AG04450 (cell line): ENCODE results near the gene CDR2. TPM values are rescaled to one million over a fixed set of nuclear protein-coding genes. Genes with fewer than 3 reads are reported as not detected.

ENCODE experiments used
- CTCF ChIA-PET: fragments of 300-600, 350-600 bp; formaldehyde crosslinking; extraction: SDS; loops from one replicate; lab custom pipeline; 2022; ENCODE audit warnings: antibody characterized with exemption, inconsistent platforms; lab: Charles Lee
- POLR2A ChIA-PET: fragments of 350-600 bp; formaldehyde crosslinking; extraction: SDS; loops from one replicate; lab custom pipeline; 2021; ENCODE audit warnings: antibody characterized with exemption, inconsistent platforms; lab: Yijun Ruan, JAX
- DNase-seq: peaks from one replicate; pipeline ENCODE4 v3.0.0-alpha.2; 2011; ENCODE audit warnings: low read depth, low spot score
- H3K27ac ChIP-seq: one replicate; pipeline ENCODE4 v1.5.1; 2012; ENCODE audit warnings: low read depth, low read length, control low read depth
- H3K27me3 ChIP-seq: one replicate; pipeline ENCODE4 v1.6.0; 2012; ENCODE audit warnings: low read length; ENCODE audit not compliant: control insufficient read depth, insufficient read depth
- H3K4me3 ChIP-seq: 2 replicates; pipeline ENCODE4 v1.5.1; 2011; ENCODE audit warnings: mild to moderate bottlenecking, low read depth, low read length, control low read depth
- H3K9me3 ChIP-seq: 2 replicates; pipeline ENCODE4 v1.5.1; 2012; ENCODE audit warnings: low read length; ENCODE audit not compliant: control insufficient read depth, insufficient read depth
- polyA plus RNA-seq: library from polyadenylated mRNA; depleted of rRNA; stranded (reverse); fragments of >200 nt; gene quantifications from 2 replicates; pipeline ENCODE4 v1.2.3, GENCODE V29; 2011
- TF ChIP-seq, protein P1 (sequence below): IDR thresholded peaks from 2 replicates; pipeline ENCODE4 v1.5.1; 2011; ENCODE audit warnings: low read depth, low read length, control low read depth, inconsistent platforms

The CDR2 gene
- polyA plus RNA-seq, 1 experiment: 138 TPM

DNA sequence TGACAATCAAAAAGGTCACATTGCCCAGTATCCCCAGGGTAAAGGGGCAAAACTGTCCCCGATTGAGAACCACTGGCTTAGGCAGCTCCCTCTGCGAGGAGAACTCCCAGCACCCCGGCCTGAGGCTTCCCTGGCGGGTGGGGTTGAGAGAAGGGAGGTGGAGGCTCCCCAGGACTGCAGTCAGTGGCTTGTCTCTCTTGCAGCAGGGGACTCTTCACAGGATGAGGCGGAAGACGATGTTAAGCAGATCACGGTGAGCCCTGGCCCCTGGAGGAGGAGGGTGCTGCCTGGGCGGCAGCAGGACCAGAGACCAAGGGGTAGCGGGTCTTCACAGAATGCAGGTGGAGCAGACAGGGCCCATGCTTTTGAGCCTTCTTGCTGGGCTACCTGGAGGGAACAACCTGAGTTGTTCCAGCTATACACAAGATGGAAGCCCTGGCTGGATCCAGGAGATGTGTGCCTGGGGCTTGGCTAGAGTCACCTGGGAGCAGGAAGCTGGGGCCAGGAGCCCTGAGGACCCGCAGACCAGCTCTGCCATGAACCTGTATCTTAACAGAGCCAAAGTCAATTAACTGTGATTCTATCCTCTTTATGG, 60.4 kb downstream of the CDR2 start:
- Histone ChIP-seq H3K4me3 (no peak overlapping the region), H3K27ac (no peak overlapping the region), H3K27me3 (no peaks in the 10 kb centered on the region), H3K9me3 (no peaks in the 10 kb centered on the region; the same call in 1 of the 2 replicates)
- DNase-seq: no peak
- ChIA-PET CTCF (no interaction called here), POLR2A (no interaction called here)
- TF ChIP-seq, protein P1, sequence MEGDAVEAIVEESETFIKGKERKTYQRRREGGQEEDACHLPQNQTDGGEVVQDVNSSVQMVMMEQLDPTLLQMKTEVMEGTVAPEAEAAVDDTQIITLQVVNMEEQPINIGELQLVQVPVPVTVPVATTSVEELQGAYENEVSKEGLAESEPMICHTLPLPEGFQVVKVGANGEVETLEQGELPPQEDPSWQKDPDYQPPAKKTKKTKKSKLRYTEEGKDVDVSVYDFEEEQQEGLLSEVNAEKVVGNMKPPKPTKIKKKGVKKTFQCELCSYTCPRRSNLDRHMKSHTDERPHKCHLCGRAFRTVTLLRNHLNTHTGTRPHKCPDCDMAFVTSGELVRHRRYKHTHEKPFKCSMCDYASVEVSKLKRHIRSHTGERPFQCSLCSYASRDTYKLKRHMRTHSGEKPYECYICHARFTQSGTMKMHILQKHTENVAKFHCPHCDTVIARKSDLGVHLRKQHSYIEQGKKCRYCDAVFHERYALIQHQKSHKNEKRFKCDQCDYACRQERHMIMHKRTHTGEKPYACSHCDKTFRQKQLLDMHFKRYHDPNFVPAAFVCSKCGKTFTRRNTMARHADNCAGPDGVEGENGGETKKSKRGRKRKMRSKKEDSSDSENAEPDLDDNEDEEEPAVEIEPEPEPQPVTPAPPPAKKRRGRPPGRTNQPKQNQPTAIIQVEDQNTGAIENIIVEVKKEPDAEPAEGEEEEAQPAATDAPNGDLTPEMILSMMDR: no peak

DNA sequence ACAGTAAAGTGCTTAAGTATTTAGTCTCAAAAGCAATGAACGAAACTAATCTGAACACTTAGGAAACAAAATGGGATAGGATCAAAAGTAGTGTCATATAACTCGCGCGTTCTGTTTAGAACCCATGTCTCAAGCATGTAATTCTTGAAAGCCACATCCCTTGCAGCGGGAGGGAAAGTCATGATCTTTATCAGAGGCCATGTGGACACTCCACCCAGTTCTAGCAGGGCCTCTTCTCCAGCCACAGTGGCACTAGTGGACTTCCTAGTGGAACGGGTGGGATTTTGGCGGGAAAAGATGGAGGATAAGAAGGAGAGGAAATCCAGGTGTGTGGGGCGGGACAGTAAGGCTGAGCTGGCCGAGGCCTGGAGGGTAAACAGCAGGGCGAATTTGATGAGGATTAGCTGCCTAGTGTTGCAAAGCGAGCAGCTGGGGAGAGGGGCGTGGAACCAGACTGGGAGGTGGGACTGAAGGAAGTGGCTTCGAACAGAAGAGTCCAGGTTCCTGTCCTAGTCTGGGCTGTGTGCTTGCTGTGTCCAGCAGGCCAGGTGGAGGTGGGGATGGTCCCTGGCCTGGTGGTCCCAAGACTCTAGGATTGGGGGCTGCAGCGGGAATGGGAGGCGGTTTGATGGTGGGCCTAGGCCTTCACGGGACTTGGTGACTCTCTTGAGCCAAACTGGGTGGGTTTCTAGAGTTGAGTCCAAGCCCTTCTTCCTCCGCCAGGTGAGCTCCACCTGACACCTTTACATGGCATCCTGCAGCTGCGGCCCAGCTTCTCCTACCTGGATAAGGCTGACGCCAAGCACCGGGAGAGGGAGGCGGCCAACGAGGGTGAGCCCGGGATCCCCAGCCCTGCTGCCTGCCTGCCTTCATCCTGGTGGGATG, 61.3 kb downstream of the CDR2 start:
- Histone ChIP-seq H3K27ac (no peak overlapping the region), H3K9me3 (no peaks in the 10 kb centered on the region; the same call in 1 of the 2 replicates), H3K4me3 (no peak overlapping the region), H3K27me3 (no peaks in the 10 kb centered on the region)
- DNase-seq: no peak
- ChIA-PET POLR2A (no interaction called here), CTCF (no interaction called here)
- TF ChIP-seq, protein P1: no peak

DNA sequence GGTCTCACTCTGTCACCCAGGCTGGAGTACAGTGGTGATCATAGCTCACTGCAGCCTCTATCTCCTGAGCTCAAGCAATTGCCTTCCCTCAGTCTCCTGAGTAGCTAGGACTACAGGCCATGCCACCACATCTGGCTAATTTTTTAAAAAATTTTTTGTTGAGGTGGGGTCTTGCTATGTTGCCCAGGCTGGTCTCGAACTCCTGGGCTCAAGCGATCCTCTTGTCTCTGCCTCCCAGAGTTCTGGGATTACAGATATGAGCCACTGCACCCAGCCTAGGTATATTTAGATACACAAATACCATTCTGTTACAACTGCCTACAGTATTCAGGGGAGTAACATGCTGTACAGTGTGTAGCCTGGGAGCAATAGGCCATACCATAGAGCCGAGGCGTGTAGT, 62.9 kb downstream of the CDR2 start:
- TF ChIP-seq, protein P1: no peak
- ChIA-PET CTCF (interaction anchor here (0.6 to 0.8 kb wide), 2 partner anchors 11 to 730 kb away, joined by 3 to 4 read pairs; no protein-coding TSS in a partner anchor), POLR2A (interaction anchor here (0.7 kb wide), 1 partner anchor 38 kb away, joined by 3 read pairs; no protein-coding TSS in a partner anchor)
- H3K27ac ChIP-seq: no peak overlapping the region
- DNase-seq: no peak
- H3K27me3 ChIP-seq: no peaks in the 10 kb centered on the region
- no peak overlapping the region for H3K4me3 ChIP-seq
- H3K9me3 ChIP-seq: no peaks in the 10 kb centered on the region

DNA sequence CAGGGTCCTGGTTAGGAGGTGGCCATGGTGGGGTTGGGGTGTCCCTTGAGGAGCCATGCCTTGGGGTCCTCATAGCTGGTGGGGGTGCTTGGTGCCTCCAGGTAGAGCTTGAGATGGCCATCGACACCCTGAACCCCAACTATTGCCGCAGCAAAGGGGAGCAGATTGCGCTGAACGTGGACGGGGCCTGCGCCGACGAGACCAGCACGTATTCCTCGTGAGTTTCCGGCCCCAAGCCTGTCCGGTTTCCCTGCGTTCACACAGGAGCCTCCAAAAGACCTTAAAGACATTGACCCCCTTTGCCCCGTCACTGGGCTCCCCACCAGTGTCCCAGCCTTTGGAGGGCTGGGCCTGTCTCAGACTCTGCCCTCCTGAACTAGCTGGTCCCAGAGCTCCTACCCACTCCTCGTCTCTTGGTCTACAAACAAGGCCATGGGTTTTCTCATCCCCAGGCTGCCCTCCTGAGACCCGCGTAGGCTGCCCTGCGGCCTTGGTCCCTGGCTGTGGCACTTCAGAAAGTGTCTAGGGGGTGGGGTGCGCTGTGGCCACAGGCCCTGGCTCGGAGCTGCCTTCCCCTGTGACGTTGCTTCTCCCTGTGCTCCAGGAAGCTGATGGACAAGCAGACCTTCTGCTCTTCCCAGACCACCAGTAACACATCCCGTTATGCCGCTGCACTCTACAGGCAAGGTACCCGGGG, 65.4 kb downstream of the CDR2 start:
- TF ChIP-seq, protein P1: no peak
- H3K4me3 ChIP-seq: no peak overlapping the region
- no peaks in the 10 kb centered on the region for H3K9me3 ChIP-seq
- H3K27me3 ChIP-seq: no peaks in the 10 kb centered on the region
- H3K27ac ChIP-seq: no peak overlapping the region
- CTCF ChIA-PET: interaction anchor here (2.7 kb wide), 1 partner anchor 9 kb away, joined by 13 read pairs; no protein-coding TSS in a partner anchor
- POLR2A ChIA-PET: interaction anchor here (1.6 kb wide), 1 partner anchor 11 kb away, joined by 4 read pairs; no protein-coding TSS in a partner anchor
- DNase-seq: no peak
